Breast epithelium (tissue), 4 donors: ENCODE results near the gene UGT3A1. TPM values are rescaled to one million over a fixed set of nuclear protein-coding genes. Genes with fewer than 3 reads are reported as not detected.

Experiments used
- DNase-seq, 2 donors: peaks; one replicate each; pipeline ENCODE4 v3.0.0-alpha.2; 2019; ENCODE audit warnings: low spot score in 2 of 2
- H3K27ac ChIP-seq, 2 donors: fragments of 200-600 bp; sonication (generic) in 1 of 2; one replicate each; pipeline ENCODE4 v1.5.1; 2016 to 2019; ENCODE audit warnings: mild to moderate bottlenecking in 1 of 2
- H3K27me3 ChIP-seq, 2 donors: fragments of 200-600 bp; sonication (generic) in 1 of 2; one replicate each; pipeline versions ENCODE4 v1.5.1 to v1.6.0; 2017 to 2019; ENCODE audit warnings: control low read depth in 1 of 2, mild to moderate bottlenecking in 1 of 2
- H3K36me3 ChIP-seq: fragments of 200-600 bp; one replicate; pipeline ENCODE4 v1.5.1; 2019
- H3K4me1 ChIP-seq, 2 donors: fragments of 200-600 bp; sonication (generic); one replicate each; pipeline ENCODE4 v1.5.1; 2016 to 2019; ENCODE audit warnings: control low read depth in 1 of 2
- H3K4me3 ChIP-seq, 3 donors: fragments of 200-600 bp; sonication (generic); 1 replicate in 2 of 3; 2 replicates in 1 of 3; pipeline ENCODE4 v1.5.1; 2016 to 2019; ENCODE audit warnings: mild to moderate bottlenecking in 3 of 3, moderate library complexity in 2 of 3
- H3K9me3 ChIP-seq, 2 donors: fragments of 200-600 bp; sonication (generic) in 1 of 2; one replicate each; pipeline ENCODE4 v1.5.1; 2016 to 2019; ENCODE audit warnings: control low read depth in 1 of 2
- CTCF ChIP-seq, 3 donors: fragments of 450-650 bp; IDR thresholded peaks; one replicate each; pipeline ENCODE4 v1.5.1; 2016 to 2017; ENCODE audit warnings: antibody characterized with exemption in 3 of 3, mild to moderate bottlenecking in 3 of 3, moderate library complexity in 3 of 3
- POLR2A ChIP-seq: fragments of 450-650 bp; IDR thresholded peaks from one replicate; pipeline ENCODE4 v1.6.1; 2016; ENCODE audit warnings: antibody characterized with exemption, mild to moderate bottlenecking, moderate library complexity
- POLR2AphosphoS5 ChIP-seq, 3 donors: sonication (generic); formaldehyde crosslinking; IDR thresholded peaks; one replicate each; pipeline ENCODE4 v1.6.1; 2017; ENCODE audit warnings: antibody characterized with exemption in 3 of 3
- intact Hi-C: fragments of 100-400 bp; cut with DNase I; formaldehyde crosslinking; loops from one replicate; pipeline ENCODE4 v1.15.1; 2023; ENCODE audit warnings: low total_unique reads
- total RNA-seq, 3 donors: library from RNA; depleted of rRNA; stranded (reverse); fragments of >200 nt; gene quantifications; one replicate each; pipeline ENCODE4 v1.1.0, GENCODE V29; 2016

The UGT3A1 gene
- total RNA-seq, 3 donors from 2014 or later: not detected

- Histone ChIP-seq H3K27ac (no peak overlapping the region), H3K4me3 (no peak overlapping the region), H3K4me1 (no peaks in the 10 kb centered on the region), H3K9me3 (peaks cover 5 to 16% of the 10 kb centered on the region in 2 donors), H3K27me3 (no peaks in the 10 kb centered on the region), H3K36me3 (no peaks in the 10 kb centered on the region)
- no peak for DNase-seq
- intact Hi-C loops: no loop called here
- TF ChIP-seq CTCF (IDR thresholded peaks at IDR 0.05): no peak
- no peak for TF ChIP-seq POLR2AphosphoS5 (IDR thresholded peaks at IDR 0.05)
- no peak for TF ChIP-seq POLR2A
Measured at GRCh38 chr5:36006163-36006562, 15.0 kb upstream of the UGT3A1 start.

DNA sequence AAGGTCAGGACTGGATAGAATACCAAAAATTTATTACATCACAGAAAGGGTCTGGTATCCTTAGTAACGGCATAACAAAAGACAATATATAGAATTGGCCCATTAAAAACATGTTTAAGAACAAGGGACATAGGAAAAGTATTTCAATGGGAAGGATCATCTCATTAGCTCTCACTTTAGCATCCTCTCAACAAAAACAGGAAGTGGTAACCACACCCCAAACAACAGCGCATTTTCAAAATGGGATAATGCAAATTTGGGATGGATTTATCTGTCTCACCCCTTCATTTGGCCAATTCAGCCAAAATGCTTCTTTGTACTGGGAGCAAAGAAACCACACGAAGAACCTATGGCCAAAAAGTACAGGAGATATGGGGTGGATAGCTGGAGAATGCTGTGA is 9.8 kb upstream of the UGT3A1 start:
- Histone ChIP-seq H3K4me3 (no peak overlapping the region), H3K36me3 (no peaks in the 10 kb centered on the region), H3K9me3 (no peaks in the 10 kb centered on the region), H3K27ac (no peak overlapping the region), H3K4me1 (no peaks in the 10 kb centered on the region), H3K27me3 (no peaks in the 10 kb centered on the region)
- no peak for DNase-seq
- TF ChIP-seq POLR2A: no peak
- no peak for TF ChIP-seq POLR2AphosphoS5 (IDR thresholded peaks at IDR 0.05)
- TF ChIP-seq CTCF (IDR thresholded peaks at IDR 0.05): no peak
- intact Hi-C loops: no loop called here

DNA sequence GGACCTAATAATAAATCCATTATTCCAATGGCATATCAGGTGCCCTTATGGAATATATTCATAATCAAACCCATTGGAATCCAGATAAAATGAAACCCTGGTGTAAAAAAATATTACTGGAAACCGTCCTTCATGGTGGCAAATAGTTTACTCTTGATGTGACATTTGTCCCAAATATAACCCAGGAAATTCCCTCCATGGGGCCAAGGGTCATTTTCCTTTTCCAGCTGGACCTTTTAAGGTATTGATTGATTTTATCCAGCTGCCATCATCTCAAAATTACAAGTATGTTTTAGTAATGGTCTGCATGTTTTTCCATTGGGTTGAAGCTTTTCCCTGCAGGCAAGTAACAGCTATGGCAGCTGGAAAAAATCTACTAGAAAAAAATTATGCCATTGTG is 8.4 kb upstream of the UGT3A1 start:
- Histone ChIP-seq H3K9me3 (no peaks in the 10 kb centered on the region), H3K4me1 (no peaks in the 10 kb centered on the region), H3K27me3 (no peaks in the 10 kb centered on the region), H3K36me3 (no peaks in the 10 kb centered on the region), H3K4me3 (no peak overlapping the region), H3K27ac (no peak overlapping the region)
- no peak for DNase-seq
- TF ChIP-seq CTCF (IDR thresholded peaks at IDR 0.05): no peak
- no peak for TF ChIP-seq POLR2A
- intact Hi-C loops: no loop called here

GRCh38 chr5:35996076-35996475 is 4.9 kb upstream of the UGT3A1 start:
- no peaks in the 10 kb centered on the region for H3K9me3 ChIP-seq

DNA sequence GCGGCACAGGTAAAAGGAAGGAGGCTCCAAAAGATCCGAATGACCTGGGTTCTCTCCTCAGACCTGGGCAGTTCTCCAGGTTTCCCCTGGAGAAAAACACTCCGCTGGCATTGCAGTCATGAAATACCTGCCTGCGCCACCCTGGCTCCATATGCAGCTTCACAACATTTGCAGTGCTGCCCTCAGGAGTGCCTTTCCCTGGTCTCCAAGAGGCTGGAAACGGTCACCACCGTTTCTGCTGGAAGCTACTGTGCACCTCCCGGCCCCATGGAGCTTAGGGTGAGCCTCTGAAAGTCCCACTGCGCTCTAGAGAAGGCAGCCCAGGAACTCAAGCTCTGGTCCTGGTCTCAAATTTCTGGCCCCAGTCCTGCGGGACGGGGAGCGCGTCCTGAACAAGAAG is 670 bp downstream of the UGT3A1 start:
- H3K27me3 ChIP-seq: peaks cover 0 to 19% of the 10 kb centered on the region in 2 donors
- H3K27ac ChIP-seq: no peak overlapping the region
- DNase-seq: no peak
- intact Hi-C loops: no loop called here
- no peaks in the 10 kb centered on the region for H3K36me3 ChIP-seq
- H3K4me1 ChIP-seq: no peaks in the 10 kb centered on the region
- TF ChIP-seq POLR2A: no peak
- no peak for TF ChIP-seq CTCF (IDR thresholded peaks at IDR 0.05)
- TF ChIP-seq POLR2AphosphoS5 (IDR thresholded peaks at IDR 0.05): no peak
- no peaks in the 10 kb centered on the region for H3K9me3 ChIP-seq
- H3K4me3 ChIP-seq: no peak overlapping the region

More at GRCh38 chr5:35996076-35996475, 4.9 kb upstream of the UGT3A1 start:
- H3K36me3 ChIP-seq: no peaks in the 10 kb centered on the region
- H3K27ac ChIP-seq: no peak overlapping the region
- H3K4me3 ChIP-seq: no peak overlapping the region
- DNase-seq: no peak
- TF ChIP-seq POLR2A (no peak), POLR2AphosphoS5 (IDR thresholded peaks at IDR 0.05) (no peak), CTCF (IDR thresholded peaks at IDR 0.05) (no peak)
- peaks cover 0 to 9% of the 10 kb centered on the region in 2 donors for H3K27me3 ChIP-seq
- no peaks in the 10 kb centered on the region for H3K4me1 ChIP-seq
- intact Hi-C loops: no loop called here
